SK-MEL-5 (cell line): Measurements from ENCODE around the gene LTF. TPM values are rescaled to one million over a fixed set of nuclear protein-coding genes. Genes with fewer than 3 reads are reported as not detected.
"Not testable (repeated sequence)": the region's sequence is repeated elsewhere in the genome, so short reads cannot be mapped to it uniquely, and the experiment has no call there.

Source experiments
- DNase-seq: peaks from one replicate; pipeline ENCODE4 v3.0.0-alpha.2; 2016; ENCODE audit warnings: low read depth, low spot score
- in situ Hi-C: cut with HindIII; loops from 2 replicates; pipeline ENCODE4 v1.10.0; 2016; ENCODE audit warnings: low sequenced_read_pairs, high pct_unique_total_duplicates, low pct_unique_long_range_greater_than_20kb
- total RNA-seq: library from RNA; depleted of rRNA; stranded (reverse); fragments of >200 nt; shearing (Covaris generic); gene quantifications from 2 replicates; pipeline ENCODE4 v1.2.3, GENCODE V29; 2014

The LTF gene
- total RNA-seq, 1 experiment from 2014 or later, result 0.11 TPM

DNA sequence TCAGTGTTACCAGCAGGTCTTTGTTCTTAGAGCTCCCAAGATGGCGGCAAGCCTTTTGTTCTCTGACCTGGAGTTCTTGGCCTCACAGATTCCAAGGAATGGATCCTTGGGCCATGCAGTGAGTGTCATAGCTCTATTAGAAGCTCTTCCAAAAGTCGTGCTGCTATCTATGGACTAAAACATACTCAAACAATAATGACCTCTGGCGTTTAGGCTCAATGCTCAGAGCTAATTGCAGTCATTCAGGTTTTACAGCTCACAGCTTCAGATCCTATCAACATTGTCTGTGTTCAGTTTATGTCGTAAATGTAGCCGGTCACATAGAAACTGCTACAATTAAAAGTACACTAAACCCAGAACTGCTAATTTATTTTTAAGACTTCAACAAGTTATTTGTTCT lies 35.5 kb downstream of the LTF start:
- in situ Hi-C loops, result no loop called here
- DNase-seq, result no peak

DNA sequence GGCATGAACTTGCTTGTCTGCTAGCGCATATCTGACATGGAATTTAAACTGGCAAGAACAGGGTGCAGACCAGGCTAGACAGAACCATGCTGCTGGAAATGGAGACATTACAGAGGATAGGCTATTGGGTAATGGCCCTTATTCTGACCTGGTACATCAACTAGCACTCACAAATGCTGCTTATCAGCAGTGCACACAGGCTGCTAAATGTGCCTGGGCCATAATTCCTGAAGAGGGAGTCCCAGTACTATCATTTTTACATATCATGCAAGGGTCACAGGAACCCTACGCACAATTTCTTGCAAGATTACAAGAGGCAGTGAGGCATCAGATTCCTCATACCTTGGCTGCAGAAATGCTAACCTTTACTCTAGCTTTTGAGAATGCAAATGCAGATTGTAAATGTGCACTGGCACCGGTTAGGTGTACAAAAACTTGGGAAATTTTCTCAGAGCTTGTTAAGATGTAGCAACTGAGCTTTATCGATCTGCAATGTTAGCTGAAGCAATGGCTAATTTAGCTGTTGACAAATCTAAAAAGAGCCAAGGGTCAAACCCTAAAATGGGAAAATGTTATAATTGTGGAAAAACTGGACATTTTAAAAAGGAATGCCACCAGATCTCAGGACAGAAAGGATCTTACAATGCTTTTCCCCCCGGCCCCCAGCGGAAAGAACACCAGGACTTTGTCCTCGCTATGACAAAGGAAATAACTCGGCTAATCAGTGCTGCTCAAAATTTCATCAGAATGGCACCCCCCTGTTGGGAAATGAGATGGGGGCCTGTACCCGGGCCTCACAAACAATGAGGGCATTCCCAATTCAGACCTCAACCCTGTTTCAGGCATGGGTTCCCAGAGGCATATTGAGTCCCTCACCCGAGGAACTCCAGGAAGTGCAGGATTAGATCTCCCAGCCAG lies 36.5 kb downstream of the LTF start:
- peak; percentile 22 for DNase-seq
- in situ Hi-C loops, result no loop called here

DNA sequence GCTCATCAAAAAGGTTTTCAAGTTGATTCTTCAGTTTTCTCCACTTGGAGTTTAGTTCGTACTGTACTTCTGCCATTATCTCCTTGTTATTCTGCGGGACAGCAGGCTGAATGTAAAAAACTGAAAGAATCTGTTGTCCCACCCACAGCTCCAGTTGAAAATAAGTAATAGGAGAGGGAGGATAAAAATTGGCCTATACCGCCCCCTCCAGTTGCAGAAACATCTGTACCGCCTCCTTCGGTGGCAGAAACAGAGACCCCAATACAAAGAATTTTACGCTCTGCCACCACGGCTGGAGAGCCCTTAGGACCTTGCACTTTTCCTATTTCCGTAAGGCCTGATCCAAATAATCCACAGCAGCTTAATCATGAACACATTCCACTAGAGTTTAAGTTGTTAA lies 37.3 kb downstream of the LTF start:
- DNase-seq, in situ Hi-C loops: not testable (repeated sequence)

DNA sequence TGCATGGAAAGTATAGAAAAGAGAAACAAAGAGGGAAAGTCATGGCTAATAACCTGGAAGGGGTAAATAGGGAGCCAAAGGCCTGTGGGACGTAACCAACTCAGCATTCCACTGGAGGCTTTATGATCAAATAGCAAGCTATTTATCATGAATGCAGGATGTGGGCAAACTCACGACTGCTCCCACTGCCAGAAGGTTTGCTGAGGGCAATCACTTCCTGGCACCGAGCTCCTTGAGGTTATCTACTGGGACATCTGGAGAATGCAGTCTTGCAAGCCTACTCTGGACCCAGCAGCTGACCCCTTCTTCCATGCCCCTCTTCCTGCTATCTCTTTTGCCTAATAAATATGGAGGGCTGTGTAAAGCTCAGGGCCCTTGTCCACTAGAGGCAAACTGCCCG lies 38.2 kb downstream of the LTF start:
- in situ Hi-C loops, result not testable (repeated sequence)
- DNase-seq, result peak; percentile 32

DNA sequence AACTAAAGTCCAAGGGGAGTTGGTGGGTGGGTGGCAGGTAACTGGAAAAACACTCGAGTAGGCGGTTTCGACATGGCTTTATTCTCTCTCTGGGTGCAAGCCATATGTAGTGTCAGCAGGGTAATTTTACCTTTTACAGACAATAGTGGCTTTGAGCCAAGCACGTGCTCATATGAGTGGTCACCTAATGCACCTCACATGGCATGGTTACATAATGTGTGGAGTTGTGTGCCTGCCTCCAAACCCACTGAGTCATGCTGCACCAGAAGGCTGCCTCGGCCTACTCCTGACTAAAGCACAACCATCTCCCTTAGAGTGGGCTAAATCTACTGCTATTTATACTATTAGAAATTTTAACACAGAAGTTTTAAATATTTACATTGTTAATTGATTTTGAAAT lies 41.1 kb downstream of the LTF start:
- in situ Hi-C loops, result no loop called here
- peak; percentile 41 for DNase-seq

DNA sequence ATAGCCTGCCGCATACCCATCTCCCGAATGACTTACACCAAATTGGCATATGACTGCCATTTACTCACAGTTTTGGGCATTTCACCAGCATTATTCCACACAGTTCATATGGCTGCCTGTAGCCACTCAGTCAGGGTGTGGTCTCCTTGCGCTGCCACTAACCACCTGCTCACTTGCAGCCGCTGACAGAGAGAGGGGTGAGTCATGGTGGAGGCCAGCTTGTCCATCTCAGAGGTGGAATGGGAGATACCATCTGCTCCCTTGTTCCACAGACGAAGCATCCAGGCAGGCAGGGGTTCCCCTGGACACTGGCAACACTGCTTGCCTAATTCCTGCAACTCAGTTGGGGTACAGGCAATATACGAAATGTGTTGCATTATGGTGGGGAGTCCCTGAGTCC lies 42.1 kb downstream of the LTF start:
- DNase-seq, result no peak
- in situ Hi-C loops, result no loop called here

DNA sequence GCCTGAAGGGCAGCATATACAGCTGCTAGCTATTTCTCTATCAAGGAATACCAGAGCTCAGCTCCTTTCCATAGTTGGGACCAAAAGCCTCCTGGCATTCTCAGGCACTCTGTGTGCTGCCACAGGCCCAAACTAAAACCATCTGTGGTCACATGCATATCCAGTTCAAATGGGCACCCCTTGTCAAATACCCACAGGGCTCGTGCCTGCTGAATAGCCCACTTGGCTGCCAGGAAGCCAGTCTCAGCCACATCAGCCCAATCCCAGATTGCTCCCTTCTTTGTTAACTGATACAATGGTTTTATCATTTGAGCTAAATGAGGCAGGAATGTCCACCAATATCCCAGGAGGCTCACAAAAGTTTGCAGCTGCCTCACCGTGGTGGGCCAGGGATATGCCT lies 43.8 kb downstream of the LTF start:
- no peak for DNase-seq
- in situ Hi-C loops, result no loop called here

DNA sequence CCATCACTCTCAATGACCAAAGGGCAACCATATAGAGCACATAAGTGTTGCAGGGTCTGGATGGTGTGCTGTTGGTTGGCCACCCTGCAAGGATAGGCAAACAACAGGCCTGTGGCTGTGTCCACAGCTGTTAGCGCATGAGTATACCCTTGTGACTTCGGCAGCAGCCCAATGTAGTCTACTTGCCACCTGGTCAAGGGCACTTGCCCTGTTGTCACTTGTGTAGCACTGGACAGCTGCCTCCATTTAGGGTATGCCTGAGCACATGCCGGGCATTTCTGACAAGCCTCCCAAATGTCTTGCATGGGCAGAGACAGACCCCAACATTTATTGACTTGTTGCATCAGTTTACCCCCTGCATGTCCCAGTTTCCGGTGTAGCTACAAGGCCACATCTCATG lies 44.9 kb downstream of the LTF start:
- in situ Hi-C loops, result no loop called here
- DNase-seq, result no peak

DNA sequence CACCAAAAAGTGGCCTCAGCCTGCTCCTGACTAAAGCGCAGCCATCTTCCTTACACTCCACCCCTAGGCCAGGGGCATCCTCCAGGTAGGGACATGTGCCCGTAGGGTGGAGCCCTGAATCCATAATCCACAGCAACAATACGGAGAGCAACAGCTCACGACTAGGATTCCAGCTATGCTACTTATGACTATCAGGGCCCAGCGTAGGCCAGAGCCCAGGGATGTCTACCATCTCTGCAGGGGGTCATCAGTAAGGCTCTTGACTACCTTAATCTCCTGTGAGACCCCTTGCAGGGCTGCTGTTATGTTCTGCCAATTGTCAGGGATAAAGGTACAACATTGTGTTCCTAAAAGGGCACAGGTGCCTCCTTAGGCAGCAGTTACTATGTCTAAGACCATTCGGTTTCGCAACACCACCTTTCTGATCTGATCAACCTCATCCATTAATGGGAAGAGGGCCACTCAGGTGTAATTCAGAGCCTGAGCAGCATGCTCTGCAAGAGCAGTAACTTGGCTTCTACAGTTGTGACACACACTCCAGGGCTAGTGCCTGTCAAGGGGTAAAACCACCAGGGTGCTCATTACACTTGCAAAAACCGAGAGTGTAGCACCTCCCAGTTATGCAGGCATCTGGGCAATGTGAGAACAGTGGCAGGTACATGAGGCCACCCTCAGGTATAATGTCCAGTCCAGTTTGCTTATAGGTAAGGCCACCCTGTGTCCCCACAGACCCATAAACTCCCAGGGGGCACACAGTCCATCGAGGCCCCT lies 46.7 kb downstream of the LTF start:
- in situ Hi-C loops, result no loop called here
- DNase-seq, result no peak

DNA sequence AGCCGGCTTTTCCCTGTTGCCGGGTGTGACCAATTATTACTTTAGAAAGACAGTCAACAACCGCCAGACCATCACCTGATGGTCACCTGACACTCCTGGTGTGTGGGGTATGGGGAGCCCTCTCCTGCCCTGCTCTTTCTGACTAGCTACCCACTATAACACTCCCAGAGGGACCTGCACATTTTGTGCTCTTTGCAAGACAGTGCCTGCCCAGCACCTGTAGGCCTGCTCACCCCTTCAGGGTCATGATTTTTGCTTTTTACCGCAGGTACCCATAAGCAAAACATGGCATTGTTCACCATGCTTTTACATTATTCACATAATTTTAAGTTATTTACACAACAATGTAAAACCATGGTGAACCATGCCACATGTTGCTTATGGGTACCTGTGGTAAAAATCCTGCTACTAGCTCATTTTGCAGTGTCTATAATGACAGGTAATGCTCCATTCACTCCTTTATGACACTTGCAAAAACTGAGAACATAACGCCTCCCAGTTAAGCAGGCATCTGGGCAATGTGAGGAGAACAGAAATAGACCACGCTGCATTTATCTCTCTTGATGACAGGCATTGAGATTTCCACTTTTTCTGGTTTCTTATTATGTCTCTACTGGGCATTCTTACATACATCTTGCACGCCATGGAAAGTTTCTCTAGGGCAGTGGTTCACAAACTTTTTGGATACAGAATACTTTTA lies 47.7 kb downstream of the LTF start:
- DNase-seq, result no peak
- in situ Hi-C loops, result no loop called here

DNA sequence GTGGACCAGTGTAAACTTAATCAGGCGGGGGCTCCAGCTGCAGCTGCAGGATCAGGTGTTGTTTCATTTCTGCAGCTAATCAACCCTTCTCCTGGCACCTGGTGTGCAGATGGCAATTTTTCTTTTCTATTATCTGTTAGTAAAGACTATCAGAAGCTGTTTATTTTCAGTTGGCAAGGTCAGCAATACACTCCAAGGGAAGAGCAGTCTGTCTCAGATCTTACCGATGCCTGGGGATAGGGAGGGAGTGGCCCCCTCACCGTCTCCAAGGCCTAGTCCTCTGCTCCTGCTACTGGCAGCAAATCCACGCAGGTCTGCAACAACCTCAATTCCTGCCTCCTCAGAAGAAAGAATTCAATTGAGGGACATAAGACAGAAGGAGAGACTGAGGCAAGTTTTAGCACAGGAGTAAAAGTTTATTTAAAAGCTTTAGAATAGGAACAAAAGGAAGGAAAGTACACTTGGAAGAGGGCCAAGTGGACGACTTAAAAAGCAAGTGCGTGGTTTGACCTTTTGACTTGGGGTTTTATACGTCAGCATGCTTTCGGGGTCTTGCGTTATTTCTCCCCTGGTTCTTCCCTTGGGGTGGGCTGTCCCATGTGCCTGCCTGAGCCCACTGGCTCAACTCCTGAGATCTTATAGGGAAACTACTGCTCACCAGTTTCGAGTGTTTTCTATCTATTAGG lies 48.4 kb downstream of the LTF start:
- DNase-seq, result no peak
- in situ Hi-C loops, result no loop called here

DNA sequence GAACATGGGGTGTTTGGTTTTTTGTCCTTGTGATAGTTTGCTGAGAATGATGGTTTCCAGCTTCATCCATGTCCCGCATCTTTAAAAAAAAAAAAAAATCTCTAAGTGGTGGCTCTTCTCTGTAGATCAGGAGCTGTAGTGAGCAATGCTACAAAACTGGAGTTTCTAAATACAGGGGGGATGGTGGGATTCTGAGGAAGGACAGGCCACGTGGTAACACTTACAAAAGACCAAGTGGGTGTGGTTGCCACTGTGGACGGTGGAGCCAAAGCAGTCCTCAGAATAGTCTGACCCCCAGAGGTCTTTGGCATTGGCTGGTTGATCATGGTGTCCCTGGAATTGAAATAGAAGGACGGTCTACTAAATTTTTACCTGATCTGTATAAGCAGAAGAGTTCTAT lies 50.0 kb downstream of the LTF start:
- in situ Hi-C loops, result no loop called here
- DNase-seq, result no peak

DNA sequence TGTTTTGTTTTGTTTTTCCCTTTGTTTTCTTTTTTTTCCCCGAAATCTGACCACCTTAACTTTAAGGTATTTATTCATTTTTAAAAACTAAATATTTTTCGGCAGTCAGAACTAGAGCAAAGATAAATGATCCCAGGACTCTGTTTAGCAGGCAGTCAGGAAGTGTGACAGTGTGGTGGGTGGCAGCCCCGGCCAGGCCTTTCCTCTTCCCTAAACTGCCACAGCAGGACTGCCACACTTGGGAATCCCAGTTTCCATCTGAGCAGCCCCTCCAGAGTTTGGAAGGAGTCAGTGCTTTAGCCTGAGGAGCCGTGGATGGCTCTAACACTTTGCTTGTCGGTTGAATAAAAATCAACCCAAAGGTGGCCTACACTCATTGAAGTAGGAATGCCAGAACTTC lies 50.8 kb downstream of the LTF start:
- in situ Hi-C loops, result no loop called here
- DNase-seq, result no peak

DNA sequence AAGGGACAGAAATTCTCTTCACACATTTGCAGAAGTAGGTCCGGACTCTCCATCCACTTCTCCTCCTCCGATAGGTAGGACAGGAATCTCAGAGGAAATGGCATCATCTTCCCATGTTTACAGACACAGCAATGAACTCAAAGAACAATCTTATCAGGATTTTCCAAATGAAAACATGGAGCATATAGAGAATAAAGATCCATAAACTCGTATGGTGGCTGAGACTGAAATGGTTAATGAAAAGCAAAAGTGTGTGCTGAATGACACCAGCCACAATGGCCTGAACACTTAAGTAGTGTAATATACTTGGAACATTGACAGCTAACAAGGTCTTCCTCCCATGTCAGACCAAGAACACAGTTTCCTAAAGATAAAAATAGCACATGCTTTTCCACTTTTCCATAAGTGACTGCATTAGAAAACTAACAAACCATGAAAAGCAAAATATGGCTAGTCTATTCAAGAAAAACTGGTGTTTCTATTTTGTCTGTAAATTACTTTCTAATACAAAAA lies 51.9 kb downstream of the LTF start:
- DNase-seq, result no peak
- in situ Hi-C loops, result no loop called here

DNA sequence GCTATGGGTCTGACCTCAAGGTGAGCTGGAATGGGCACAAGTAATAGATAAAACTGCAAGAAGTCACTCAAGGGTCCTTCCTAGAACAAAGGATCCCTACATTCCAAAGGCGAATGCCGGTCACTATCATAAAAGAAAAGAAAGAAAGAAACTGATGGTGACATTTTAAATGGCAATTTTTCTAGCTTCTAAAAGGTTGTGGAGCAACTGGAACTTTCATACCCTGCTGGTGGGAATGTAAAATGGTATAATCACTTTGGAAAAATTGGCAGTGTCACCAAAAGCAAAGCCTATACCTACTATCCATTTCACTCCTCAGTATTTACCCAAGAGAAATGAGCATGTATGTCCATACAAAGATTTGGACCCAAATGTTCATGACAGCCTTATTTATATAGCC lies 53.4 kb downstream of the LTF start:
- in situ Hi-C loops, result no loop called here
- DNase-seq, result no peak

DNA sequence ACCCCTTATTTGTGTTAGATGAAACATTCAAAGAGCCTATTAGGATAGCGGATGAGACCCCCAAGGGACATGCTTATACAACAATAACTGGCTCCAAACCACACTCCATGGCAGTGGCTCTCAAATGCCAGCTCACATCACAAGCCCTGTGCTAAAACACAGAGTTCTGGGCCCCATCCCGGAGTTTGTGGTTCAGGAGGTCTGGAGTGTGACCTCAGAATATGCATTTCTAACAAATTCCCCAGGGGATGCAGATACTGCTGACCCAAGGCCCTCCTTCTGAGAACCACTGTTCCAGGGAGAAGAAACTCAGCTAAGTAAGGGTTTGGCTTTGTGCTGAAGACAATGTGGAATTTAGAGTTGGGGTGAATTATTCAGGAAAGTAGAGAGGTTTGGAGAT lies 54.0 kb downstream of the LTF start:
- no peak for DNase-seq
- in situ Hi-C loops, result no loop called here

DNA sequence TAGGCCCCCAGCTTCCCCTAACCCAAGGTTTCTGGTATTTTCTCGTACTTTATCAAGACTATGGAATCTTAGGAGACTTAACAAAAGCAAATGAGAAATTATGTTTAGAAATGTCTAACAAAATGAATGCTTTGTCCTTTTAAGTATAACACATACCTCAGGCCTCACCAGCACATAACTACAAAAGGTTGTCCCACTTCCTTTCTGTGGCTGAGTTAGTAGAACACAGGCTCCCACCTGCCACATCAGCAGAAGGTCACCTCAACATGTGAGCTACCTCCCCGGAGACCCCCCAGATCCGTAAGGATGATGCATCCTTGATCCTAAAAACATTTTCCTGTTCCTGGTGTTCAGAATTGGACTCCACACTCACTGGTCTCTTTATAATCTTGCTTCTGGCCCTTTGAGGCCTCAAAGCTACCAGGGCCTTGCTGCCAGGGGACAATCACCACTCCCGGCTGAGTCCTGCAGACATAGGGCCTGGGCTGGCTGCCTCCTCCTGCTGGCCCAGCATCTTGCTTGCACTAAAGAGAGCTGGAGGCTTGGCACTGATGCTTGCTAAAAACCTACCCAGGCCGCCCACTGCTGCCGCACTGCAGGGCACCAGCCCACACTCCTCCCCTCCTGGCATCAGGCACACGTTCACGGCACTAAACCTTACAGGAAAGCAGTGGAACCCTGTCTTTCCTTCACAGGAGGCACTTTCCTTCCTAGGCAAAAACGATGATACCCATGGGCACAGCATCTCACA lies 54.8 kb downstream of the LTF start:
- DNase-seq, result no peak
- in situ Hi-C loops, result no loop called here
